ENCODE measurements around the gene PRKAR2B. TPM values are rescaled to one million over a fixed set of nuclear protein-coding genes. Genes with fewer than 3 reads are reported as not detected.
A peak's percentile ranks its signal among the peaks of the same experiment; 100 is the strongest.

Gene PRKAR2B
- total RNA-seq, 1 experiment from 2014 or later, result 22.9 TPM

GRCh38 chr7:107194052-107194451, 149.5 kb downstream of the PRKAR2B start:
- H3K4me3 ChIP-seq (ENCODE audit: insufficient read depth, low read depth, low read length), result no peak overlapping the region
- DNase-seq, result no peak
- H3K36me3 ChIP-seq (replicated peaks; ENCODE audit: control insufficient read depth, insufficient read depth, low read length), result peaks cover 6% of the 10 kb centered on the region
- H3K27me3 ChIP-seq (ENCODE audit: control insufficient read depth, insufficient read depth, low read length), result no peaks in the 10 kb centered on the region

DNA sequence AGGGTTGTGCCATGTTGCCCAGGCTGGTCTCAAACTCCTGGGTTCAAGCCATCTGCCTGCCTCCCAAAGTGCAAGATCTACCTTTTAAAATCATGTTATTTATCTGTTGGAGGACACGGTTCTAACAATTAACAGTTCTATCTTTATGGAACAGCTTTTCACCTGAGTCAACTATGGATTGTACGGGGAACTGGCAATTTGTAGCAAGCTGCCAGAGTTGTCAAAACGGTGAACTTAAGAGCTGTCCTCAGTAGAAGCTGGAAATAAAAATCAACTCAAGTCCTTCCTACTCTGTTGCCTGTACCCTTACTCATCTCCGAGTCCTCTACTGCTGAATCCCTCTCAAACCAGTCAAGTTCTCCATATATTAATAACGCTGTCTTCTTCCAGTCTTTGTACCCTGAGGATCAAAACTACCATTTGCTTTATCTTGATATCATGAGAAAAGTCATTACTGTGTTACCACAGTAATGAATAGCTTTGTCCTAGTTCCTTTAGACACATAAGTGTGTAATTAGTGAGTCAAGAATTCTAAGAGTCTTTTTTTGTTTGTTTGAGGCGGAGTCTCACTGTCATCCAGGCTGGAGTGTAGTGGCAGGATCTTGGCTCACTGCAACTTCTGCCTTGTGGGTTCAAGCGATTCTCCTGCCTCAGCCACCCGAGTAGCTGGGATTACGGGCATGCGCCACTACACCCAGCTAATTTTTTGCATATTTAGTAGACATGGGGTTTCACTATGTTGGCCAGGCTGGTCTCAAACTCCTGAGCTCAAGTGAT, 152.5 kb downstream of the PRKAR2B start:
- DNase-seq, result no peak
- Histone ChIP-seq H3K36me3 (replicated peaks; ENCODE audit: control insufficient read depth, insufficient read depth, low read length) (peaks cover 8% of the 10 kb centered on the region), H3K27me3 (ENCODE audit: control insufficient read depth, insufficient read depth, low read length) (no peaks in the 10 kb centered on the region), H3K4me3 (ENCODE audit: insufficient read depth, low read depth, low read length) (no peak overlapping the region)

- Histone ChIP-seq H3K27me3 (ENCODE audit: control insufficient read depth, insufficient read depth, low read length) (no peaks in the 10 kb centered on the region), H3K4me3 (ENCODE audit: insufficient read depth, low read depth, low read length) (no peak overlapping the region), H3K36me3 (replicated peaks; ENCODE audit: control insufficient read depth, insufficient read depth, low read length) (peaks cover 7% of the 10 kb centered on the region)
- peak; percentile 59 for DNase-seq
Measured at GRCh38 chr7:107201795-107202450, 157.4 kb downstream of the PRKAR2B start.

- no peaks in the 10 kb centered on the region for H3K27me3 ChIP-seq (ENCODE audit: control insufficient read depth, insufficient read depth, low read length)
- no peak for DNase-seq
- no peak overlapping the region for H3K4me3 ChIP-seq (ENCODE audit: insufficient read depth, low read depth, low read length)
- peaks cover 4% of the 10 kb centered on the region for H3K36me3 ChIP-seq (replicated peaks; ENCODE audit: control insufficient read depth, insufficient read depth, low read length)
Measured at GRCh38 chr7:107203607-107204006, 159.1 kb downstream of the PRKAR2B start.

DNA sequence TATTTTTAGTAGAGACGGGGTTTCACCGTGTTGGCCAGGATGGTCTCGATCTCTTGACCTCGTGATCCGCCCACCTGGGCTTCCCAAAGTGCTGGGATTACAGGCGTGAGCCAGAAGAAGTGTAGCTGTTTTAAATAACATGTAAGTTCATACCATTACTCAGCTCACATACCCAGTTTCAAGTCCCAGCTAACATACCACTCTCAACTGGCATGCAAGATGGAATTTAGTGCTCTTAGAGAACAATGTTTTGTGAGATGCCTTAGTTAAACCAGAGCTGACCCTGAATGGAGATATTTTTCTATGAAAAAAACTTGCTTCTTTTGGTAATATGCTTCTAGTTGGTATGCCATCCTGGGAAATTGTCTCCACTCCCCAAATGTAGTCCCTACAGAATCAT, 161.6 kb downstream of the PRKAR2B start:
- H3K36me3 ChIP-seq (replicated peaks; ENCODE audit: control insufficient read depth, insufficient read depth, low read length), result peaks cover 2% of the 10 kb centered on the region
- H3K4me3 ChIP-seq (ENCODE audit: insufficient read depth, low read depth, low read length), result no peak overlapping the region
- no peak for DNase-seq
- no peaks in the 10 kb centered on the region for H3K27me3 ChIP-seq (ENCODE audit: control insufficient read depth, insufficient read depth, low read length)

GRCh38 chr7:107206706-107207105, 162.2 kb downstream of the PRKAR2B start:
- Histone ChIP-seq H3K27me3 (ENCODE audit: control insufficient read depth, insufficient read depth, low read length) (no peaks in the 10 kb centered on the region), H3K4me3 (ENCODE audit: insufficient read depth, low read depth, low read length) (no peak overlapping the region), H3K36me3 (replicated peaks; ENCODE audit: control insufficient read depth, insufficient read depth, low read length) (peaks cover 2% of the 10 kb centered on the region)
- no peak for DNase-seq

- DNase-seq, result no peak
- Histone ChIP-seq H3K27me3 (ENCODE audit: control insufficient read depth, insufficient read depth, low read length) (no peaks in the 10 kb centered on the region), H3K4me3 (ENCODE audit: insufficient read depth, low read depth, low read length) (no peak overlapping the region), H3K36me3 (replicated peaks; ENCODE audit: control insufficient read depth, insufficient read depth, low read length) (no peaks in the 10 kb centered on the region; the same call in none of the 2 replicates)
Measured at GRCh38 chr7:107207459-107207858, 163.0 kb downstream of the PRKAR2B start.

GRCh38 chr7:107208024-107208521, 163.6 kb downstream of the PRKAR2B start:
- Histone ChIP-seq H3K27me3 (ENCODE audit: control insufficient read depth, insufficient read depth, low read length) (no peaks in the 10 kb centered on the region), H3K4me3 (ENCODE audit: insufficient read depth, low read depth, low read length) (no peak overlapping the region), H3K36me3 (replicated peaks; ENCODE audit: control insufficient read depth, insufficient read depth, low read length) (no peaks in the 10 kb centered on the region; the same call in none of the 2 replicates)
- DNase-seq, result no peak

DNA sequence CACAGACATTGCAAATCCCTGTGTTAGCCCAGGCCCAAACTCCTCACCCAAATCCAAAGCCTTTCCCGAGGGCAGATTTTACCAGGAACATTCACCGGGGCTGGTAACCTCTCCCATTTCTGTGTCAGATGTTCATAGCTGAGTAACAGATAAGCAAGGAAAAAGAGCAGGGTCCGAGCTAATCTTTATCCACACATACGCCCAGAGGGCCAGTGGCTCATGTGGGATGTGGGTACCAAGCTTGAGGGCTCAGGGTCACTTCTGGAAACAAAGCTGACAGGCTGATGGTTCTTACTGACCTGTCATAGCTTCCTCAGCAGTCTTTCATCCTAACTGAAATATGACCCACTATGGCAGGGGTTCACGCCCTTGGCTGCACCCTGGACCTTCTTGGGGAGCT, 164.1 kb downstream of the PRKAR2B start:
- Histone ChIP-seq H3K27me3 (ENCODE audit: control insufficient read depth, insufficient read depth, low read length) (no peaks in the 10 kb centered on the region), H3K4me3 (ENCODE audit: insufficient read depth, low read depth, low read length) (no peak overlapping the region), H3K36me3 (replicated peaks; ENCODE audit: control insufficient read depth, insufficient read depth, low read length) (no peaks in the 10 kb centered on the region; the same call in none of the 2 replicates)
- no peak for DNase-seq

DNA sequence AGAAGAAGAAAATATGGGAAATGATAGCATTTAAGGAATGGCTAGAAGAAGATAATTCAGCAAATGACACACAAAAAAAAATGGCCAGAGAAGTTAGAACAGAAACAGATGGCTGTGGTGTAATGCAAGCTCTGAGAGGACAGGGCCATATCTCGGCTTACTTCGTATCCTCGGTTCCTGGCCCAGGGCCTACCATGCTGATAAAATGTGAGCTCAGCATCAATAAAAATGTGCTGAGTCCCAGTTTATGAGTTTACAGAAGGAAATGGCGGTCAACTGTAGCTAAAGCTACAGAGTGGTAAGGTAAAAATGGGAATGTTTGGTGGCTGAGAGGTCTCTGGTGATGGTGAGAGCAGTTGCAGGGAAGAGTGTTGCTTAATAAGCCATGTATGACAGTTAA, 165.1 kb downstream of the PRKAR2B start:
- H3K4me3 ChIP-seq (ENCODE audit: insufficient read depth, low read depth, low read length), result no peak overlapping the region

DNA sequence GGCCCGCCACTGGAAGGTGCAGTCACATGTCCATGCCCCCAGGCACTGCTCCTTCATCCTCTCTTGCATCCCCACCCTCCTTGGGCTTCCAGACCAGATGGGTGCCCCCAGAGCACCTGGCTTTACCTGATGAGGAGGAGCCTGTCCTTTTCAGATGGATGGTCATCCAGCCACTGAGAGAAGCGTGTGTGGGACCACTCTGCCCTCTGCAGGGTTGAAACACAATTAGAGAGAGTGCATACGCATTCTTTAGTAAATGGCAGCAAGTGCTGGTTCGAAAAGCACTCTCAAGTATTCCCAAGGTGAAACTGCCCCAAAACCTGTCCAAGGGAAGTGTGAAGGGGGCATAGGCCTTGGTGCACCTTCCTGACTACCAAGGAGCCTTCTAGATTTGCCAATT, 165.9 kb downstream of the PRKAR2B start:
- Histone ChIP-seq H3K36me3 (replicated peaks; ENCODE audit: control insufficient read depth, insufficient read depth, low read length) (no peaks in the 10 kb centered on the region; the same call in 1 of the 2 replicates), H3K27me3 (ENCODE audit: control insufficient read depth, insufficient read depth, low read length) (no peaks in the 10 kb centered on the region), H3K4me3 (ENCODE audit: insufficient read depth, low read depth, low read length) (no peak overlapping the region)
- DNase-seq, result peak; percentile 18

More for the DNA sequence above, 165.1 kb downstream of the PRKAR2B start:
- no peaks in the 10 kb centered on the region; the same call in none of the 2 replicates for H3K36me3 ChIP-seq (replicated peaks; ENCODE audit: control insufficient read depth, insufficient read depth, low read length)
- H3K27me3 ChIP-seq (ENCODE audit: control insufficient read depth, insufficient read depth, low read length), result no peaks in the 10 kb centered on the region
- DNase-seq, result no peak

Other genes with a start within 250 kb of the PRKAR2B start
- gene PIK3CG, start 179.4 kb upstream of the PRKAR2B start, total RNA-seq (2014; rRNA removed; shearing (Covaris generic)), result 0.03 TPM in 1 of 2 replicates, not detected in the other
- 50.2 and 65.2 TPM in 2 replicates for gene HBP1, start 124.3 kb downstream of the PRKAR2B start, total RNA-seq (2014; rRNA removed; shearing (Covaris generic))